ENCODE results near the gene HELLS. TPM values are rescaled to one million over a fixed set of nuclear protein-coding genes. Genes with fewer than 3 reads are reported as not detected.
"Not testable (repeated sequence)": the region's sequence is repeated elsewhere in the genome, so short reads cannot be mapped to it uniquely, and the experiment has no call there.

Gene HELLS
- total RNA-seq = 0.82 TPM
- long read RNA-seq = 0 reads

DNA sequence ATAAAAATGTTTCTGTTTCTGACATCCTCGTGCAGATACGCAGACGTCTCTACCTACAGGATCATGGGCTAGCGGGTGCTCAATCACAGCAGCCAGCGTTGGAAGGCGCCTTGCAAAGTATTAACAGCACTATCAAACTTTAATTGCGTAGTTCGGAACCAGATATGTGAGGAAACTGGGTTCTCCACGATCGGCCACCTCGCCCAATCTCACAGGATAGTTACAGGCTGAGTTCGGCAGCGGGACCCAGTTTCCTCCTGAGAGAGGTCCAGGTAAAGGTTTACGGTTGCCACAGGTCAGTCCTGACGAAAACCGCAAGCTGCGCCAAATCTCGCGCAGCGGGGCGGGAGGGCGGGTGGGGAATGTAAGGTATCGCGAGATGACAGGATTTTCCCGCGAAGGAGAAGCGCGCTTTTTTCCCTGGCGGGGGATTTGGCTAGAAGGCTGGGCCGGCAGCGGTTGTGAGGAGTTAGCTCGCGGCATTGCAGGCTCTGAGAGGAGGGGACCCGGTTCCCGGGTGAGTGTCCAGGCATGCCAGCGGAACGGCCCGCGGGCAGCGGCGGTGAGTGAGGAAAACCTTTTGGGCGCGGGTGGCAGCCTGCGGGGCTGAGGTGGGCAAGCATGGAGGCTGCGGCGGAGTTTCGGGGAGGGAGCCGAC lies at the start of gene HELLS:
Gene HELLS (plus strand): TSS at position 398 of the 658 bp plus-strand sequence. CDS start 134 bp downstream, at position 532.
- DNase-seq (peak; percentile 81), ATAC-seq (peak; percentile 93)
- intact Hi-C loops (cut with micrococcal nuclease) = no loop called here

DNA sequence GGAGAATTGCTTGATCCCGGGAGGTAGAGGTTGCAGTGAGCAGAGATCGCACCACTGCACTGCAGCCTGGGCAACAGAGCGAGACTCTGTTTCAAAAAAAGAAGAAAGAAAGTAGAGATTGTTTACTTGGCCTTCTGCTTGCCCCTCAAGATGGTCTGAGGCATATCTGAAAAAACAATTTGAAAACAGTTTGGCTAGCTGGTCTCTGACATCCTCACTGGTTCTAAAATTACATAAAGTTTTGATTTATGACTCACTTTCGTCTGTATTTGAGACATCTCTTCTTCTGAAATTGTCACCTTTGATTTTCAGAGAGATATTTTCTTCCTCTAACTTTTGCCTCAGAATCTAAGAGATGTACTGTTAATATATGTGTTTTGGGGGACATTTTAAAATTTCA lies 49.6 kb upstream of the HELLS start:
- ATAC-seq (no peak), DNase-seq (no peak)
- intact Hi-C loops (cut with micrococcal nuclease) = no loop called here

DNA sequence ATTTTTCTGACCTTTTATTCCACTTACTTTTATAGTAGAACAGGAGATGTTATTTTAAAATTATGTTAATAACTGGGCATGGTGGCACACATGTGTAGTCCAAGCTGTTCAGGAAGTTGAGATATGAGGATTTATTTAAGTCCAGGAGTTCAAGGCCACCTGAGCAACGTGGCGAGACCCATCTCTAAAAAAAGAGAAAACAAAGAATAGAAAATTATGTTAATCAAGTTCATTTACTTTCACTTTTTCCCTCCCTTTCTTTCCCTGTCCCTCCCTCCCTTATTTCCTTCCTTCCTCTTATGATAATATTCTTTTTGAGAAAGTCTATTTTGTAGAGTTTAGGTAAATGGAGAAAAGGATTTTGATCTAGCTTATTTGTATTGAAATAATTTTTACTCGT lies 48.9 kb upstream of the HELLS start:
- ATAC-seq (no peak), DNase-seq (no peak)
- intact Hi-C loops (cut with micrococcal nuclease) = no loop called here

DNA sequence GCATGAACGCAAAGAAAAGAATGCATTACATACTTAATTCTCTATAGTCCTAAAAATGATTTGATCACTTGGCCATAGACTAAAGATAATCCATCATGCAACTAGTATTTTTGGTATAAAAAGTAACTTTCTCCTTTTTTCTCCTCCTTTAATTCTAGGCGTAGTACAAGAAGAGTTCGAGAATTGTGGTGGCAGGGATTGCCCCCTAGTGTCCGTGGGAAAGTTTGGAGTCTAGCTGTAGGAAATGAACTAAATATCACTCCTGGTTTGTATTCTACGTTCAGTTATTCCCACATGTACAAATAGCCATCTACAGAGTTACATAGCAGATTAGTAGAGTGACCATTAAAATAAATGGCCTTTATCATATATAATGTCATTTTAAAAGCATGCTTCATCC lies 45.5 kb upstream of the HELLS start:
- no peak for ATAC-seq
- no peak for DNase-seq
- intact Hi-C loops (cut with micrococcal nuclease) = no loop called here

DNA sequence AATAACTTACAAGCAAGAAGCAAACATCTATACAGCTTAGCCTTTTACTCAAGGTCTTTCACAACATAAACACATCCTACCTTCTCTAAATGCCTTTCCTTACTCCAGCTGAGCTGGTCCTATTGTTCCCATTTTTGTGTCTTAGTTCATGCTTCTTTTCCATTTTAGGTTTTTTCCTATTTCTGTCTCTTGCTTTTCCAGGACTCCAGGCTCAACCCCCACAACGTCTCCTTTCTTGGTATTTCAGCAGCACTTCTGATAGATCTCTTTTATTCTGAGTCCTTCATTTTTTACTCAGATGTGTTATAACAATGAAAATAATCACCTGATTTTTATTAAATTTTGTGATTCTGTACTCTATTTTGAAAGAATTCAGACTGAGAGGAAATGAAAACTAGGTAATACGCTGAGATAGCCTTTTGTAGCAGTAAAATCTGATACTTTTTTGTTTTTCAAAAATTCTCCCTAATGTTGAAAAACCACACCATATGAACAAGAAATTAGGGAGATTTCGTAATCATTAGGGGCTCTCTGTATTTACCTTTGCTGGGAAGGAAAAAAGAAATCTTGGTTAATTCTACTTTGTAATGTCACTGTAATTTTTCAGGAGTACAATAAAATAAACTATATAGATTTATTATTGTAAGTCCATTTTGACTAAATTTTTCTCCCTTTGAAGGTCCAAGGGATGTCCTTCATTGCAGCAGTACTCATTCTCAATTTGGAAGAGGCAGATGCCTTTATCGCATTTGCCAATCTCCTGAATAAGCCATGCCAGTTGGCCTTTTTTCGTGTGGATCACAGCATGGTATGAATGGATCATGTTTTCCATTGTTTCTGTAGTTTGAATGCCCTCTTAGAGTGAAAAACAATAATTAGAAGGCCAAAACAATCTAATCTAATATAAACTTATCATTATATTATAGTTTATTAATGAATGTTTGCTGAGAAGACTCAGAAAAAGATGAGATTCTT lies 24.0 kb upstream of the HELLS start:
- ATAC-seq (no peak), DNase-seq (no peak)
- intact Hi-C loops (cut with micrococcal nuclease) = no loop called here

DNA sequence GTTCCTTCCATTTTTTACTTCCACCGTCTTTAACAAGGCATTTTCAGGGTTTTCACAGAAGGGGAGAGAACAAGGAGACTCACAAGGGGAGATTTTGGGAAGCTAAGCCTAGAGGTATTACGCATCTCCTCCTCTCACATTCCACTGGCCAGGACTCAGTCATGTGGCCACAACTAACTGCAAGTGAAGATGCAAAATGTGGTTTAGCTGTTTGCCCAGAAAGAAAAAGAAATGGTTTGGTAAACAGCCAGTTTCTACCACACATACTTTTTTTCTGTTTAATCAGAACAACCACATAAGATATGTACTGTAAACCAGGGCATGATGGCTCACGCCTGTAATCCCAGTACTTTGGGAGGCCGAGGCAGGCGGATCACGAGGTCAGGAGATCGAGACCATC lies 21.4 kb upstream of the HELLS start:
- intact Hi-C loops (cut with micrococcal nuclease) = no loop called here
- DNase-seq (no peak), ATAC-seq (no peak)

DNA sequence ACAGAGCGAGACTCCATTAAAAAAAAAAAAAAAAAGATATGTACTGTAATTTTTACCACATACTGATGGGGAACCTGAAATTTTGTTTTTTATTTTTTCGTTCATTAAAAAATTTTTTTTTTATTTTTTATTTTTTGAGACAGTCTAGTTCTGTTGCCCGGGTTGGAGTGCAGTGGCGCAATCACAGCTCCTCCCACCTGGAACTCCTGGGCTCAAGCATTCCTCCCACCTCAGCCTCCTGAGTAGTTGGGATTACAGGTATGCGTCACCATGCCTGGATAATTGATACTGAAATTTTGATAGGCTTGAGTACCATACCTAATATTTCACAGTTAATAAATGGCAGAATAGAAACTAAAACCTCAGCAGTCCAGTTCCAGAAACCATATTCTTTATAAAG lies 20.9 kb upstream of the HELLS start:
- ATAC-seq (no peak), DNase-seq (no peak)
- intact Hi-C loops (cut with micrococcal nuclease) = no loop called here

DNA sequence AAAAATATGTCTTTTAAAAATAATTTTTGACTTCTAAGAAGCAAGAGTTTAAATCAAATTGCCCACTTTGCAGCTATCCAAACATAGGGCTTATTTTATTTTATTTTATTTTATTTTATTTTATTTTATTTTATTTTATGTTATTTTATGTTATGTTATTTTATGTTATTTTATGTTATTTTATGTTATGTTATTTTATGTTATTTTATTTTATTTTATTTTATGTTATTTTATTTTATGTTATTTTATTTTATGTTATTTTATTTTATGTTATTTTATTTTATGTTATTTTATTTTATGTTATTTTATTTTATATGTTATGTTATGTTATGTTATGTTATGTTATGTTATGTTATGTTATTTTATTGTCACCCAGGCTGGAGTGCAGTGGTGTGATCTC lies 14.0 kb upstream of the HELLS start:
- intact Hi-C loops (cut with micrococcal nuclease); ATAC-seq; DNase-seq: not testable (repeated sequence)

DNA sequence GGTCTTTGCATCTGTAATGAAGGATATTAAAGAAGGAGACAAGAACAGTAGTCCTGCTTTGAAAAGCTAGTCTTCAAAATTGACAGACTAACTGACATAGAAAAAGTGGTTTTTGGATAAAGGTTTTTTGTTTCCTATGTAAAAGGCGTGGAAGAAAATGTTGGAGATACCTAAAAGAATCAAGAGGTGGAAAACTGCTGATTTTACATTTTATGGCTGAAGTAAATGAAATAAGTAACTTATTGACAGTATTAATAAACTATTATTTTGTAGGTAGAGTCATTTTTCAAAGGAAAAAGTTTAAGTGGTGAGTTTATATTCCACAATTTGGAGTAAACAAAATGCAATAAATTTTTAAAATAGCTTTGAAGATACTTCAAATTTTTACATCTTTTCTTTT lies 12.6 kb upstream of the HELLS start:
- no peak for ATAC-seq
- intact Hi-C loops (cut with micrococcal nuclease) = no loop called here
- DNase-seq = no peak

DNA sequence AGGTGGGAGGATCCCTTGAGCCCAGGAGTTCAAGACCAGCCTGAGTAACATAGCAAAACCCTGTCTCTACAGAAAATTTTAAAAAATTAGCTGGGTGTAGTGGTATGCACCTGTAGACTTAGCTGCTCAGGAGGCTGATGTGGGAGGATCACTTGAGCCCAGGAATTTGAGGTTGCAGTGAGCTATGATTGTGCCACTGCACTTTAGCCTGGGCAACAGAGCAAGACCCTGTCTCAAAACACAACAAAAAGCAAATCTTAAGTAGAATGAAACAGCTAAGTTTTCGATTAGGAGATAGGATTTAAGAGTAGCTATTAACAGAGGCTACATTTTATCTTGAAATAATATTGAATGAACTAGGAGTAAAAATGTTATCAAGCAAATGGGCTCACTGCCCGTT lies 3.3 kb upstream of the HELLS start:
- ATAC-seq; intact Hi-C loops (cut with micrococcal nuclease); DNase-seq: not testable (repeated sequence)

DNA sequence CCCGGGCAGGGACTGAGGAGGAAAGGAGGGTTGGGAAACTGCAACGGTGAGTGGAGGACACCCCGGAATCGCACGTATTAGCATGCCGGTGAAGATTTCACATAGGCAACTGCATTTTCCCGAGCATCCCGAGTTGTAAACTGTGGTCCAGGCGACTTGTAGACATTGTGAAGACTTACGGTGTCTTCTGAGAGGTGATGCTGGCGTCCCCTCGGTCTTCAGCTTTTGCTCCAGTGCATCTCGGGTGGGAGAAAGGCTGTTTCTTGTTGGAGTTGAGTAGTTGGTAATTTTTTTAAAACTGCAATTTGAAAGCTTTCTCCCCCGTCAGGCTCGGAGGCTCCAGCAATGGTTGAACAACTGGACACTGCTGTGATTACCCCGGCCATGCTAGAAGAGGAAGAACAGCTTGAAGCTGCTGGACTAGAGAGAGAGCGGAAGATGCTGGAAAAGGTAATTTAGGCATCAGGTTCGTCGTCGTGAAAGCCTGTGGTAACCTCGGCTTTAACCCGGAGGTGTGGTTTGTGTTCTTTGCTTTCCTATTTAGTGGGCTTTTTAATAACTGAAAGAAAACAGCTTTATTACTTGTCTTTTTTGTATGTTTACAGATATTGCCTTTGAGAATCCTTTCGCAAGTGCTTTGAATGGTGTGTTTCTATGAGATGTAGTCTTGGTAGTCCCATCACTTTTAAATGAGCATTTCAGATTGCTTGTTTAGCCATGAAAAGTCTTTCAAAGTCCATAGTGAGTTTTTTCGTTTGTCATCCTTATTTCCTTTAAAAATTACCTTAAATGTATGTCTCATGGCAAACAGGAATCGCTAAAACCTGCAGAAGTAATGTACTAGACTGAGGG lies 687 bp downstream of the HELLS start:
- ATAC-seq = peak; percentile 17
- intact Hi-C loops (cut with micrococcal nuclease) = no loop called here
- no peak for DNase-seq

DNA sequence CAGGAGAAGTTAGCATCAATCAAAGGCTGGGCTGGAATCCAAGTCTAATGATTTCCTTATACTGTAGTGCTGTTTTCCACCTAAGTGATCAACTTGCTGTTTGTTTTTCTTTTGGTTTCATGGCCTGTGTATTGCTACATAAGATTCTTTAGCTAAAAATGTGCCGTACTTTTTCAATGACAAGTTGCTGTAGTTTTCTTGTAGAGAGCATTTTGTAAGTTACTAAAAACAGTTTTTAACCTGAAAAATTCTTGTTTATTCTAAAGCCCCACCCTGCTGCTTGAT lies 1.3 kb downstream of the HELLS start:
- ATAC-seq (no peak), DNase-seq (no peak)
- intact Hi-C loops (cut with micrococcal nuclease) = no loop called here

DNA sequence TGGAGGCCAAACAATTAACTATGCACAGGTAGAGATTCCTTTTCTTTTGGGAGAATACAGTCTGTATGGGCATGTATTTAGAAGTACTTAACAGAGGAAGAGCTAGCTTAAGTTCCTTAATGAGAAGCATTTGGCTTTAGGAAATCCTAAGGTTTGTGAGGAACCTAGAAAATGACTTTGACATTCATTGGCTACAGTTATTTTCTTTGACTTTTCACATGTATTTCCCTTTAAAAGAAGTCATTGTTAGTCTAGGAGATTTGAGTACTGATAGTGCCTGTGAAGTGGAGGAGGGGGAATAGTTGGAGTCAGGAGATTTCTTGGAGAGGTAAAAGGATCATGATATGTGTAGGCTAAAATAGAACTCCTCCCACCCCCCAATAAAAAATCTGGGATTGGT lies 3.6 kb downstream of the HELLS start:
- ATAC-seq = no peak
- intact Hi-C loops (cut with micrococcal nuclease) = no loop called here
- DNase-seq = no peak

DNA sequence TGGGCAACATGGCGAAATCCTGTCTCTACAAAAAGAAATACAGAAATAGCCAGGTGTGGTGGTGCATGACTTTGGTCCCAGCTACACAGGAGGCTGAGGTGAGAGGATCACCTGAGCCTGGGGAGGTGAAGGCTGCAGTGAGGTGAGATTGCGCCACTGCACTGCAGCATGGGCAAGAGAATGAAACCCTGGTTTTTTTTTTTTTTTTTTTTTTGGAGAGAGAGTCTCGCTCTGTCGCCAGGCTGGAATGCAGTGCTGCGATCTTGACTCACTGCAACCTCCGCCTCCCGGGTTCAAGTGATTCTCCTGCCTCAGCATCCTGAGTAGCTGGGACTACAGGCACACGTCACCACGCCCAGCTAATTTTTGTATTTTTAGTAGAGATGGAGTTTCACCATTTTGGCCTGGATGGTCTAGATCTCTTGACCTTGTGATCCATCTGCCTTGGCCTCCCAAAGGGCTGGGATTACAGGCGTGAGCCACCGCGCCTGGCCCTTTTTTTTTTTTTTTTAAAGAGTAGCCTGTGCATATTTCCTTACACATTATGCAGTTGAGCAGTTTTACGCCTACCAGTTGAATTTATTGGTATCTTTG lies 22.2 kb downstream of the HELLS start:
- DNase-seq; ATAC-seq; intact Hi-C loops (cut with micrococcal nuclease): not testable (repeated sequence)

DNA sequence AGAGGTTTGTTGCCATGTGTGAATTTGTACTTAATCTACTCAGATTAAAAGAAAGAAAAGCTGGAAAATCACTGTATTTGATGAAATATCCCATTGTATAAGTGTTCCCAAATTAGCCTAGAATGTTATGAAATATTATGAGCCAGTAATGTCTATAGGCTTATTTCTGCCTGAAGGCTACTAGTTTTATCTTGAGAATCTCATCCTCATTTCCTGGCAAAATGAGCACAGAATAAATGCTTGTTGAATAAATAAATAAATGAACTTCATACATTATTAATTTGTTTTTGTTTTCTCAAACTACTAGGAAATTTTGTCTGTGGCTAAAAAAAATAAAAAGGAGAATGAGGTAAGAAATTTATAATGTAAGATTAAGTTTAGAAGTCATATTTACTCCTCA lies 25.5 kb downstream of the HELLS start:
- no peak for DNase-seq

DNA sequence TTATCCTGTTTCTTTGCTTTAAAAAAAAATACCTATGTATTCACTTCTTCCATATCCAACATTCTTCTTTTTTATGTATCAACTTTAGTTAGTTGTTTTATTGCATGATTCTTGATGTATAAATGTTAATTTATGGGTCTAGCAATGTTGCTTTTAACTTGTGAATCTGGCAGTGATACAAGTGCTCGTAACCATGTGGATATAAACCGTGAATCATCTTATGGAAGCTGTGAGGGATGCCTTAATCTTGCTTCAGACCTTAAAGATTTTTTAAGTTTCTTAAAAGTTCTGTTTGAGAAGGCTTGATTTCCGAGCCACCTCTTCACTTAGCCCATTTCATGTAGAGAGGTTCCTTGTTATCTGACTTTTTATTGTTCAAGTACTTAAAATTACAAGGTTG lies 25.9 kb downstream of the HELLS start:
- no peak for DNase-seq
- intact Hi-C loops (cut with micrococcal nuclease) = no loop called here
- ATAC-seq = no peak

More for the DNA sequence above, 25.5 kb downstream of the HELLS start:
- no peak for ATAC-seq
- intact Hi-C loops (cut with micrococcal nuclease) = no loop called here

DNA sequence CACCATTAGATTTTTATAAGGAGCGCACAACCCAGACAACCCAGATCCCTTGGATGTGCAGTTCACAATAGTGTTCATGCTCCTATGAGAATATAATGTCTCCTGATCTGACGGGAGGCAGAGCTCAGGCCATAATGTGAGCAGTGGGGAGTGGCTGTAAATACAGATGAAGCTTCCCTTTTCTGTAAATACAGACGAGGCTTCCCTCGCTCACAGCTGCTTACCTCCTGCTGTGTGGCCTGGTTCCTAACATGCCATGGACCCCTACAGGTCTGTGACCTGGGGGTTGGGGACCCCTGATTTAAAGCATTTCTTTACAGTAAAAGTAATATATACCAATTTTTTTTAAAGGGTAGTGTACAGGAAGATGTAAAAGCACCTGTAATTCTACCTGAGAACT lies 33.2 kb downstream of the HELLS start:
- intact Hi-C loops (cut with micrococcal nuclease) = no loop called here
- DNase-seq (no peak), ATAC-seq (no peak)

DNA sequence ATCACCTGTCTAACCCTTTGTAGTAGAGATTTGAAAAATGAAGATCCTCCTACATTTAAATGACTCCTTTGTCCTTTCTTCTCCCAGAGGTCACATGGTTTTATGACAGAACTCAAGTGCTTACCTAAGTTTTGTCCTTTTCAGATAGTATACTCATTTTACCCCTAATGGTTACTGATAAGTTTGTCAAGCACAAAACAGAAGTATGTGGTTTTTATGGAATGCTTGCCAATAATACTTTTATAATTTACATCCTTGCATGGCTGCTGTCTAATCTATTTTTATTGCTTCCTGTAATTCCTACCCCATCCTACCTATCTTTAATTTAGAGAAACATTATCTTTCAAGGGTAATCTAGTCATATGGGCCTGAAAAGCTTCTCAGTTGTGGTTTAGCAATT lies 37.5 kb downstream of the HELLS start:
- ATAC-seq (no peak), DNase-seq (no peak)
- intact Hi-C loops (cut with micrococcal nuclease) = no loop called here

DNA sequence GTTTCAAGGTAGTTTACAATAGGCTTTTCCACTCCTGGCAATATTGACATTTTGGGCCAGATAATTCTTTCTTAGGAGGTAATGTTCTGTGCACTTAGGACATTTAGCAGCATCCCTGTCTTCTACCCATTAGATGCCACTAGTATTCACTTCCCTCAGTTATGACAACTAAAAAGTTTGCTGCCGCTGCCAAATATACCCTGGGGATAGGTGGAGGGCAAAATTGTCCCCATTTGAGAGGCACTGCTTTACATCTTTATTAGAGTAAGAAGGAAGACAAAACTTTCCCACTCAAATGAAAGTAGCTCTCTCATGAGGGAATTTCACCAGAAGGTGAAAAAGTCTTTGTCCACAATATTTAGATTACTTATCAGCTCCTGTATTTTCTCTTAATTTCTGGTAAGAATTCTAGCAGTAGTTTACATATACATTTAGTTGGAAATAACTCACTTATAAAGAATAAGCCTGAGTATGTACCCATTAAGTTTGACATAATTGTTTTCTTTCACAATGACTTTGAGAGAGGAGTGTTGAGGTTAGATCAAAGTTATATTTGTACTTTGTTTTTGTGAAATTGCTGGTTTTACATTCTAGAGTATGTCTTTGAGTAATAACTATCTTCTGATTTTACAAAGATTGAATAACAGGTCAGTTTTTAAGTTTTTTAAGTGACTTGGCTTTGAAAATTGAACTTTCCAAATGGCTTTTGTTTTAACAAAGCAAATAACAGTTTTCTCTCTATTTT lies 46.0 kb downstream of the HELLS start:
- intact Hi-C loops (cut with micrococcal nuclease) = no loop called here
- ATAC-seq (no peak), DNase-seq (no peak)

Measured in left ventricle myocardium superior (tissue), 1 donor.